ENCODE results near the gene FBXO40. TPM values are rescaled to one million over a fixed set of nuclear protein-coding genes. Genes with fewer than 3 reads are reported as not detected.

The FBXO40 gene
- total RNA-seq, 1 donor from 2014 or later, result not detected

GRCh38 chr3:121552797-121553196 is 40.4 kb upstream of the FBXO40 start:
- Histone ChIP-seq H3K27ac (no peak overlapping the region), H3K9me3 (no peaks in the 10 kb centered on the region), H3K36me3 (no peaks in the 10 kb centered on the region), H3K4me3 (no peak overlapping the region), H3K27me3 (no peaks in the 10 kb centered on the region), H3K4me1 (peaks cover 7% of the 10 kb centered on the region)
- intact Hi-C loops (cut with DNase I), result no loop called here
- no peak for DNase-seq (ENCODE audit: extremely low spot score in 2 of 2)
- TF ChIP-seq POLR2AphosphoS5 (IDR thresholded peaks at IDR 0.05; ENCODE audit: insufficient read depth in 1 of 2, low read depth in 1 of 2) (no peak), POLR2A (IDR thresholded peaks at IDR 0.05) (no peak), CTCF (IDR thresholded peaks at IDR 0.05) (no peak)

GRCh38 chr3:121557426-121557934 is 35.7 kb upstream of the FBXO40 start:
- intact Hi-C loops (cut with DNase I), result no loop called here
- Histone ChIP-seq H3K9me3 (no peaks in the 10 kb centered on the region), H3K27me3 (no peaks in the 10 kb centered on the region), H3K4me1 (peaks cover 1% of the 10 kb centered on the region), H3K36me3 (no peaks in the 10 kb centered on the region), H3K4me3 (no peak overlapping the region), H3K27ac (no peak overlapping the region)
- no peak for TF ChIP-seq POLR2A (IDR thresholded peaks at IDR 0.05)
- TF ChIP-seq CTCF (IDR thresholded peaks at IDR 0.05), result no peak
- no peak for TF ChIP-seq POLR2AphosphoS5 (IDR thresholded peaks at IDR 0.05; ENCODE audit: insufficient read depth in 1 of 2, low read depth in 1 of 2)
- no peak for DNase-seq (ENCODE audit: extremely low spot score in 2 of 2)

- Histone ChIP-seq H3K4me3 (no peak overlapping the region), H3K27me3 (no peaks in the 10 kb centered on the region), H3K4me1 (no peaks in the 10 kb centered on the region), H3K27ac (no peak overlapping the region), H3K9me3 (no peaks in the 10 kb centered on the region), H3K36me3 (no peaks in the 10 kb centered on the region)
- no peak for DNase-seq (ENCODE audit: extremely low spot score in 2 of 2)
- TF ChIP-seq POLR2A (IDR thresholded peaks at IDR 0.05) (no peak), CTCF (IDR thresholded peaks at IDR 0.05) (no peak), POLR2AphosphoS5 (IDR thresholded peaks at IDR 0.05; ENCODE audit: insufficient read depth in 1 of 2, low read depth in 1 of 2) (no peak)
- intact Hi-C loops (cut with DNase I), result no loop called here
Measured at GRCh38 chr3:121562148-121562547, 31.0 kb upstream of the FBXO40 start.

- no peaks in the 10 kb centered on the region for H3K36me3 ChIP-seq
- DNase-seq (ENCODE audit: extremely low spot score in 2 of 2), result no peak
- no peak overlapping the region for H3K4me3 ChIP-seq
- TF ChIP-seq POLR2A (IDR thresholded peaks at IDR 0.05), result no peak
- TF ChIP-seq POLR2AphosphoS5 (IDR thresholded peaks at IDR 0.05; ENCODE audit: insufficient read depth in 1 of 2, low read depth in 1 of 2), result no peak
- TF ChIP-seq CTCF (IDR thresholded peaks at IDR 0.05), result no peak
- no peaks in the 10 kb centered on the region for H3K9me3 ChIP-seq
- no peaks in the 10 kb centered on the region for H3K4me1 ChIP-seq
- H3K27me3 ChIP-seq, result no peaks in the 10 kb centered on the region
- no peak overlapping the region for H3K27ac ChIP-seq
- intact Hi-C loops (cut with DNase I), result no loop called here
Measured at GRCh38 chr3:121566773-121567172, 26.4 kb upstream of the FBXO40 start.

- no peak for DNase-seq (ENCODE audit: extremely low spot score in 2 of 2)
- no peaks in the 10 kb centered on the region for H3K4me1 ChIP-seq
- no peaks in the 10 kb centered on the region for H3K36me3 ChIP-seq
- TF ChIP-seq CTCF (IDR thresholded peaks at IDR 0.05) (no peak), POLR2AphosphoS5 (IDR thresholded peaks at IDR 0.05; ENCODE audit: insufficient read depth in 1 of 2, low read depth in 1 of 2) (no peak), POLR2A (IDR thresholded peaks at IDR 0.05) (no peak)
- H3K27ac ChIP-seq, result no peak within 1 kb of the TSS
- H3K27me3 ChIP-seq, result no peaks in the 10 kb centered on the region
- H3K4me3 ChIP-seq, result no peak within 1 kb of the TSS
- intact Hi-C loops (cut with DNase I), result no loop called here
- no peaks in the 10 kb centered on the region for H3K9me3 ChIP-seq
Measured at GRCh38 chr3:121567649-121568048, 25.5 kb upstream of the FBXO40 start, which contains the start of gene ARGFX. Gene ARGFX (plus strand): TSS chr3:121567949. CDS start chr3:121570714, 2,765 bp downstream.

Data from vagina (tissue), 2 donors.